K562 (cell line): ENCODE measurements around the gene GPR35. TPM values are rescaled to one million over a fixed set of nuclear protein-coding genes. Genes with fewer than 3 reads are reported as not detected.

ENCODE experiments used
- ATAC-seq: fragments of 200-7000 bp; cut with Tn5 transposase; 3 replicates; pipeline ENCODE4 v1.9.1; 2020; ENCODE audit warnings: moderate library complexity
- BruUV-seq: library from RNA; stranded (reverse); fragments of 400-500 nt; replicated peaks from 2 replicates; lab custom pipeline; 2021; lab: Mats Ljungman, UMichigan
- CTCF ChIA-PET: fragments of 300-600 bp; formaldehyde crosslinking; extraction: SDS; loops from one replicate; lab custom pipeline; 2021; ENCODE audit warnings: low intra/inter-chr PET ratio; lab: Yijun Ruan, JAX
- POLR2A ChIA-PET: fragments of 300-600, 350-650 bp; sonication (Branson Sonifier 250); formaldehyde crosslinking; extraction: SDS; loops from one replicate; lab custom pipeline; 2021; ENCODE audit warnings: antibody characterized with exemption, inconsistent platforms; lab: Yijun Ruan, JAX
- DNase-seq, 4 experiments: peaks; one replicate each; pipeline versions ENCODE4 v3.0.0 to v3.0.0-alpha.2; 2011 to 2018; ENCODE audit warnings: low spot score in 3 of 4, mixed read lengths in 3 of 4; ENCODE audit errors: extremely low read depth in 1 of 4
- FAIRE-seq: peaks from 2 replicates; lab custom pipeline; 2011; peaks lifted over from hg19 to GRCh38; lab: Jason Lieb, UNC
- H2AFZ ChIP-seq: 2 replicates; pipeline ENCODE4 v1.6.0; 2011; ENCODE audit warnings: low read depth, low read length, control low read depth, inconsistent platforms
- H3K27ac ChIP-seq: fragments of 200-600 bp; 3 replicates; pipeline ENCODE4 v1.8.0; 2011; ENCODE audit warnings: low read depth, mild to moderate bottlenecking, control low read depth, inconsistent platforms, low read length, moderate library complexity, mixed read lengths; ENCODE audit errors: extremely low read depth
- H3K27me3 ChIP-seq, 2 experiments: fragments of 300-600 bp in 1 of 2; 2 replicates in 1 of 2; 3 replicates in 1 of 2; pipeline versions ENCODE4 v1.6.0 to v1.8.0; 2011; ENCODE audit warnings: inconsistent platforms in 2 of 2, low read length in 2 of 2, mild to moderate bottlenecking in 1 of 2, mixed read lengths in 1 of 2, moderate library complexity in 1 of 2; ENCODE audit not compliant: control insufficient read depth in 2 of 2, insufficient read depth in 2 of 2
- H3K36me3 ChIP-seq: fragments of 300-600 bp; 3 replicates; pipeline ENCODE4 v1.8.0; 2011; ENCODE audit warnings: mild to moderate bottlenecking, low read length, inconsistent platforms; ENCODE audit not compliant: control insufficient read depth, insufficient read depth
- H3K4me1 ChIP-seq, 2 experiments: fragments of 200-600 bp in 1 of 2; replicated peaks in 1 of 2; 2 replicates in 1 of 2; 3 replicates in 1 of 2; pipeline versions ENCODE4 v1.5.1 to v1.8.0; 2011; ENCODE audit warnings: inconsistent platforms in 2 of 2, low read length in 2 of 2, mild to moderate bottlenecking in 1 of 2, mixed read lengths in 1 of 2, moderate library complexity in 1 of 2; ENCODE audit not compliant: control insufficient read depth in 2 of 2, insufficient read depth in 2 of 2
- H3K4me2 ChIP-seq: 2 replicates; pipeline ENCODE4 v1.6.1; 2011; ENCODE audit warnings: low read length, control low read depth, inconsistent platforms, mixed read lengths; ENCODE audit not compliant: insufficient read depth
- H3K4me3 ChIP-seq: fragments of 200-600 bp; sonication (generic), shearing (Covaris generic); 2 replicates; pipeline ENCODE4 v1.5.1; 2016; ENCODE audit warnings: control low read depth, inconsistent platforms
- H3K79me2 ChIP-seq: fragments of 200-600 bp; 3 replicates; pipeline ENCODE4 v1.8.0; 2011; ENCODE audit warnings: low read length, inconsistent platforms; ENCODE audit not compliant: control insufficient read depth, insufficient read depth
- H3K9ac ChIP-seq, 2 experiments: 2 replicates each; pipeline versions ENCODE4 v1.6.0 to v1.6.1; 2011; ENCODE audit warnings: low read depth in 2 of 2, low read length in 2 of 2, control low read depth in 1 of 2, inconsistent platforms in 1 of 2, mild to moderate bottlenecking in 1 of 2, mixed read lengths in 1 of 2; ENCODE audit not compliant: insufficient read depth in 1 of 2
- H3K9me1 ChIP-seq: one replicate; pipeline ENCODE4 v1.6.0; 2011; ENCODE audit warnings: inconsistent platforms, mild to moderate bottlenecking, low read length, moderate library complexity; ENCODE audit not compliant: control insufficient read depth, insufficient read depth
- H3K9me3 ChIP-seq: replicated peaks from 2 replicates; pipeline ENCODE4 v1.5.1; 2011; ENCODE audit warnings: low read depth, low read length, inconsistent platforms; ENCODE audit not compliant: control insufficient read depth, insufficient read depth
- H4K20me1 ChIP-seq: replicated peaks from 2 replicates; pipeline ENCODE4 v1.6.1; 2011; ENCODE audit warnings: low read length, inconsistent platforms, mixed read lengths; ENCODE audit not compliant: control insufficient read depth, insufficient read depth
- ARID2 ChIP-seq: fragments of 450-650 bp; IDR thresholded peaks from 2 replicates; pipeline ENCODE4 v1.6.1; 2017; ENCODE audit warnings: antibody characterized with exemption, mild to moderate bottlenecking
- ASH1L ChIP-seq: fragments of 450-650 bp; IDR thresholded peaks from 2 replicates; pipeline ENCODE4 v1.6.1; 2018; ENCODE audit warnings: borderline replicate concordance, mild to moderate bottlenecking, low read depth; ENCODE audit not compliant: partially characterized antibody
- CREB1 ChIP-seq, 2 experiments: sonication (generic) in 1 of 2; formaldehyde crosslinking in 1 of 2; IDR thresholded peaks; 2 replicates each; pipeline versions ENCODE4 v1.6.1 to v1.8.0; 2012 to 2022; ENCODE audit warnings: inconsistent platforms in 1 of 2, mild to moderate bottlenecking in 1 of 2, missing genetic modification reagents in 1 of 2, moderate library complexity in 1 of 2
- GATAD2A ChIP-seq: fragments of 450-650 bp; IDR thresholded peaks from 2 replicates; pipeline ENCODE4 v1.6.1; 2017
- GATAD2B ChIP-seq: fragments of 450-650 bp; IDR thresholded peaks from 2 replicates; pipeline ENCODE4 v1.6.1; 2017; ENCODE audit warnings: mild to moderate bottlenecking, borderline replicate concordance
- HIVEP1 ChIP-seq: fragments of 250-450 bp; sonication (Bioruptor Pico); IDR thresholded peaks from 2 replicates; pipeline ENCODE4 v1.4.0; 2020; ENCODE audit warnings: mild to moderate bottlenecking
- HNRNPUL1 ChIP-seq: fragments of 200-400 bp; formaldehyde crosslinking; IDR thresholded peaks from 2 replicates; pipeline ENCODE4 v1.6.1; 2017; ENCODE audit warnings: low read length
- KAT8 ChIP-seq: fragments of 450-650 bp; IDR thresholded peaks from 2 replicates; pipeline ENCODE4 v1.6.1; 2016; ENCODE audit warnings: low read depth, mild to moderate bottlenecking
- MAFG ChIP-seq: fragments of 450-650 bp; conservative IDR thresholded peaks from 2 replicates; pipeline ENCODE4 v1.6.1; 2016; ENCODE audit warnings: missing genetic modification characterization, missing compliant biosample characterization
- NR2F6 ChIP-seq: fragments of 450-650 bp; formaldehyde crosslinking; IDR thresholded peaks from 2 replicates; pipeline ENCODE4 v1.4.0; 2020; ENCODE audit warnings: mild to moderate bottlenecking
- RBM15 ChIP-seq: fragments of 200-400 bp; formaldehyde crosslinking; IDR thresholded peaks from 2 replicates; pipeline ENCODE4 v1.6.1; 2018; ENCODE audit warnings: mild to moderate bottlenecking, low read length, moderate library complexity; ENCODE audit not compliant: insufficient read depth
- SMAD2 ChIP-seq: fragments of 150-350 bp; IDR thresholded peaks from 2 replicates; pipeline ENCODE4 v1.6.1; 2014; ENCODE audit warnings: low read depth, mild to moderate bottlenecking, low read length
- SNRNP70 ChIP-seq: fragments of 200-400 bp; formaldehyde crosslinking; optimal IDR thresholded peaks from 2 replicates; pipeline ENCODE3; 2017; ENCODE audit warnings: low read depth, low read length
- ZNF695 ChIP-seq: fragments of 450-650 bp; formaldehyde crosslinking; IDR thresholded peaks from 2 replicates; pipeline ENCODE4 v1.4.0; 2020; ENCODE audit warnings: mild to moderate bottlenecking, moderate library complexity
- WGBS: fragments of 100-300 bp; shearing (Covaris generic); methylation state at CpG from one replicate; pipeline ENCODE4 v1.1.6; 2016; ENCODE audit warnings: low coverage, mixed read lengths; ENCODE audit not compliant: insufficient coverage; ENCODE audit errors: missing lambda C conversion rate; 5-methylcytosine and 5-hydroxymethylcytosine counted together
- in situ Hi-C: fragments of 300-500 bp; cut with MboI; formaldehyde crosslinking; loops from 4 replicates; pipeline ENCODE4 v1.15.0; 2018; ENCODE audit warnings: inconsistent platforms, mixed read lengths
- intact Hi-C: fragments of 100-400 bp; cut with micrococcal nuclease; formaldehyde crosslinking; loops from 2 replicates; pipeline ENCODE4 v1.14.2; 2022
- polyA plus RNA-seq, 8 experiments: library from polyadenylated mRNA; depleted of rRNA in 4 of 8; stranded (reverse) in 5 of 8; unstranded in 3 of 8; fragments of >200 nt; fragmentation: Nextera tagmentation in 2 of 8; fragmentation: Illumina TruSeq in 1 of 8; extraction: Ambion mirVana in 2 of 8; extraction: Trizol in 1 of 8; gene quantifications; 2 replicates each; pipeline versions ENCODE4 v1.2.1 to v1.2.3, GENCODE V29; 2011 to 2014; ENCODE audit warnings: inconsistent platforms in 1 of 8, missing spikeins in 1 of 8
- total RNA-seq, 7 experiments: library from RNA; depleted of rRNA in 6 of 7; stranded (reverse); fragments of >200 nt in 6 of 7; fragmentation: Illumina TruSeq in 2 of 7; extraction: Trizol in 2 of 7; gene quantifications; 2 replicates each; pipeline versions ENCODE4 v1.2.1 to v1.2.3, GENCODE V29; 2011 to 2021; ENCODE audit warnings: low replicate concordance in 1 of 7

GPR35 gene
- total and polyA plus RNA-seq, 9 of the 15 experiments (the other 6 are each of a cell fraction or from before 2014, with no cell fraction given): 0.04 to 0.50 (median 0.29) TPM; not detected in 3

GRCh38 chr2:240643811-240644150 is 18.5 kb downstream of the GPR35 start:
- Histone ChIP-seq H3K4me3 (no peak overlapping the region), H4K20me1 (no peaks in the 10 kb centered on the region), H2AFZ (no peak overlapping the region), H3K79me2 (no peaks in the 10 kb centered on the region), H3K9me1 (no peaks in the 10 kb centered on the region), H3K4me1 (peaks cover 0 to 7% of the 10 kb centered on the region in 2 experiments; a peak in 1 of 5 replicates)
- CTCF ChIA-PET: no interaction called here
- WGBS: 3% methylated on average over 15 of the region's 15 CpGs
- in situ Hi-C loops (no loop called here), intact Hi-C loops (no loop called here)
- DNase-seq: no peak
- no peak for TF ChIP-seq SMAD2
- no peak for TF ChIP-seq SNRNP70
- TF ChIP-seq HNRNPUL1: no peak
- TF ChIP-seq HIVEP1 (CRISPR knock-in tag): no peak
- no peak for TF ChIP-seq KAT8
- TF ChIP-seq ARID2: no peak
- no peak for TF ChIP-seq ZNF695
- no peak for TF ChIP-seq ASH1L
- TF ChIP-seq RBM15: no peak
- no peak for TF ChIP-seq GATAD2B
- no peak for TF ChIP-seq NR2F6 (CRISPR knock-in tag)
- TF ChIP-seq GATAD2A: no peak
- TF ChIP-seq MAFG (tag): no peak
- no peak for TF ChIP-seq CREB1 (IDR thresholded peaks at IDR 0.05)
- TF ChIP-seq CREB1 (CRISPR knock-in tag; IDR thresholded peaks at IDR 0.05): no peak
- TF ChIP-seq, all 486 proteins: peak for 0
- H3K27ac ChIP-seq: no peak overlapping the region
- FAIRE-seq (no peak), ATAC-seq (no peak)
- POLR2A ChIA-PET: interaction anchor here (1.1 kb wide), 1 partner anchor 19 kb away, joined by 3 read pairs; the partner anchor contains the start of gene GPR35
- no peaks in the 10 kb centered on the region for H3K9me3 ChIP-seq
- no peak overlapping the region for H3K4me2 ChIP-seq
- H3K9ac ChIP-seq: no peak overlapping the region
- H3K36me3 ChIP-seq: no peaks in the 10 kb centered on the region
- BruUV-seq: no TSS peak
- peaks cover 12 to 60% of the 10 kb centered on the region in 2 experiments; a peak in 4 of 5 replicates for H3K27me3 ChIP-seq
